Hematopoietic multipotent progenitor cell treated with erythropoietin and hydrocortisone succinate and interleukin-3 and kit ligand, for 17 days (in vitro differentiated cells): Measurements from ENCODE around the gene NKD1.
A peak's percentile ranks its signal among the peaks of the same experiment; 100 is the strongest.
"Not testable (repeated sequence)": the region's sequence is repeated elsewhere in the genome, so short reads cannot be mapped to it uniquely, and the experiment has no call there.

Source experiments
- DNase-seq: peaks from one replicate; pipeline ENCODE4 v3.0.0-alpha.2; 2015; ENCODE audit warnings: low spot score

Gene NKD1

DNA sequence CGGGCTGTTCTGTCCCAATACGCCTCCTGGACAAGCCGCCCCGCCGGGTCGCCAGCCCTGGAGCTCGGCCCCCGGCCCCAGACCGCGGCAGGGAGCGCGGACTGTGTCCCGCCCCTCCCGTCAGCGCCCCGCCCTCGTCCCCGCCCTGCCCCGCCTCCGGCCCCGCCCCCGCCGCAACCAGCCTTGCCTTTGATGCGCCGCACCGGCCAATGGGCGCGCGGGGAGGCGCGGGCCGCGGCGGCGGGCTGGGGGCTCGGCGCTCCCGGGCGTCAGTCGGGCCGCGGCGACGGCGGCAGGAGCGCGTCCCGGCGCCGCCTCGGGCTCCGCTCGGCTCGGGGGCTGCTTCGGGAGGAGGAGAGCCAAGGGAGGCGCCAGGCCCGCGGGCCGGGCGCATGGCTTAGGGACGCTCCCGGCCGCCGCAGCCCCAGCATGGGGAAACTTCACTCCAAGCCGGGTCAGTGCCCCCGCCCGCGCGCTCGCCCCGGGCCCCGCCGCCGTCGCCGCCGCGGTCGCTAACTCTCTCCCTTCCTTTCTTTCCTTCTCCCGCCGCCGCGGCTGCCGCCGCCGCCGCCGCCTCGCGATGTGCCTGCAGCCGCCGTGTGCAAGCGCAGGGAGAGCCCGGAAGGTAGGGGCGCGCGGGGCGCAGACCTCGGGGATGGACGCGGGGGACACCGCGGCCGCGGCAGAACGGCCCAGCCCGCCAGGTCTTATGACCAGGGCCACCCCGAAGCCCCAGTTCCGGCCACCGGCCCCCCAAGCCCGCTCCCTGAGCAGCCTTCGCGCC lies at the start of gene NKD1:
Gene NKD1, plus strand, starts transcription at position 272 of the 784 bp plus-strand sequence. Its CDS starts 158 bp downstream, at position 430.
- peak; percentile 9 for DNase-seq

- no peak for DNase-seq
Measured at GRCh38 chr16:50498431-50499155, 49.6 kb upstream of the NKD1 start.

DNA sequence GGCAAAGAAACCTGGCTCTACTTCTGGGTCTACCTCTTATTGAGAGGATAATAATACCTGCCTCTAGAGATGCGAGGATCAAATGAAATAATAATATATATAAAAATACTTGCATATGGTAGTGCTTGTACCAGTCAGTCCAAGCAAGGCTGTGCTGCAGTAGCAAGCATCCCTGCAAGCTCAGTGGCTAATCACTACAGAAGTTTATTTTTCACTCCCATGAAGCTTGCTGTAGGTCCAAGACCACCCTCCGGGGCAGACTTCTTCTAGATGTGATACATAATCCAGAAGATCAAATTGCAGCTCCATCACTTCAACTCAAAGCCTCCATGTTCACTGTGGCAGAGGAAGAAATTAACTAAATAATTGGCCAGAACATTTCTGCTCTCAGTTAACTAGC lies 48.9 kb upstream of the NKD1 start:
- no peak for DNase-seq

- no peak for DNase-seq
Measured at GRCh38 chr16:50500171-50500874, 47.9 kb upstream of the NKD1 start.

DNA sequence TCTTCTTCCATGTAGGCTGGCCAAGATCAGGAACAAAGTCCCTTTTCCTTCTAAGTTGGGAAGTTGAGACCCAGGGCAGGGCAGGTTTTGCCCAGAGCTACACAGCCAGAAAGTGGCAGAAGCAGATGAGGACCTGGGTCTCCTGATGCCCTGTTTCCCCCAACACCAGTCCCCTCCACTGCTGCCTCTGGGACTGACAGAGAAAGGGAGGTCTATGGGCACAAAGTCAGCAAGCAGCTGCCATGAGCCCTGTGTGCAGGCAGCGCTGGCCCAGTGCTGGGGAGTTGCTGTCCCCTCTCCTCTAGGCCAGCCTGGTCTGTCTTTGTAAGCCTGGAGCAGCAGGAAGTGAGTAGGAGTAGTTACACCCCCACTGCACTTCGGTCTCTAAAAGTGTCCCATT lies 46.9 kb upstream of the NKD1 start:
- no peak for DNase-seq

DNA sequence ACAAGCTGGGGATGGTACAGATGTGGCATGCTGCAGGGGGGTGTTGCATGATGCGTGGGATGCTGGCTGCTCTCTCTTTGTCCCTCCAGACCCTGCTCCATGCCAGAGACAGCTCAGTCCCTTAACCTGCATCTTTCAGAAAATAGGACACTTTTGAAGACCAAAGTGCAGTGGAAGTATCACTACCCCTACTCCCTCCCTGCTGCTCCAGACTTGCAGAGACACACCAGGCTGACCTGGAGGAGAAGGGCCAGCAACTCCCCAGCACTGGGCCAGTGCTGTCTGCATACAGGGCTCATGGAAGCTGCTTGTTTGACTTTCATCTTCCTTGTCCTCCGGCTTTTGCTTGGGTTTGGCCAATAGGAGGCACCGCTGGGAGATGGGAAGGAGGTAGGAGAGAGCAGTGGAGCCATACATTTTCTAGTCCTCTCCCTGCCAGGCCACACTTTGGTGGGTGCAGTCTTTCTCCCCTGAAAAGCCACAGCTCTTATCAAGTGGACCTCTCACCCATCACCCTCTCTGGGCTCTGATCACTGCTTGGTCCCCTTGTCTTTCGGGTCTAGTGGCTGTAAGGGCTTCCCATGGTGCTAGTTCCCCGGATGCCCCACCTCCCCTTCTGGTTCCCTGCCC lies 46.1 kb upstream of the NKD1 start:
- DNase-seq = no peak

DNA sequence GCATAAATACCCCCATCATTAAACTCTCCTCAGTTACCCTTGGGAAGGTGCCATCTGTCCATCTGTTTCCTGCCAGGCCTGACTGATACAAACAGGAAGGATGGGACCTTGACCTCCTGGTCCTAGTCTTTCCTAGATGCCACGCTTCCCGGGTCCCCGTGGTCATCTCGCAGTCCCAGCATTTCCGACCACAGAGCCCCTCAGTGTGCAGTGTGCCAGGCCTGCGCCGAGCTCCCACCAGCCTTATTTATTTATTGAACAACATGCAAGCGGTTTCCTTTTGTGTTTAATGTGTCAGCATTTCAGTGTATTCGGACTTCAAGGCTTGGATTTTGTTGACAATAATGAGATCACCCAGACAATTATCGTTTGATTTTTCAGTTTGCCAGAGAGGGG lies 45.6 kb upstream of the NKD1 start:
- DNase-seq = no peak

GRCh38 chr16:50503868-50504531 lies 44.2 kb upstream of the NKD1 start:
- DNase-seq = not testable (repeated sequence)

DNA sequence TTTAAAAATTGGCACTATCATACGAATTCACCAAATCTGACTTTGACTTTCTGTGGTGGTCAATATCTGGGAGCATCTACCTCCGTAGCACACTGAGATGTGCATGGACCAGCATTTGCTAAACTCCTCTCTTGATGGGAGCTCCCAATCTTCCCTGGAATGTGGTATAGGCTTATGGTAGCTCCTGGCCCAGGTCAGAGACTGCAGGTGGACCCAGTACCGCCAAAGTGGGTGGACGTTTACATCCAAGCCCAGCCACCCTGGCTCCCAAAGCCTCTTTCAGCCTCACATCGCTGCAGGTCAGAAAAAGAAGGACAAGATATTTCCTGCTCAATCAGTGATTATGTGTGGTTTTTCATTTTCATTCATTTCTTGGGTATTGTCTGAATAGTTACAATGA lies 43.1 kb upstream of the NKD1 start:
- no peak for DNase-seq

- DNase-seq = no peak
Measured at GRCh38 chr16:50505714-50506542, 42.3 kb upstream of the NKD1 start.

- DNase-seq = no peak
Measured at GRCh38 chr16:50506543-50506937, 41.7 kb upstream of the NKD1 start.

DNA sequence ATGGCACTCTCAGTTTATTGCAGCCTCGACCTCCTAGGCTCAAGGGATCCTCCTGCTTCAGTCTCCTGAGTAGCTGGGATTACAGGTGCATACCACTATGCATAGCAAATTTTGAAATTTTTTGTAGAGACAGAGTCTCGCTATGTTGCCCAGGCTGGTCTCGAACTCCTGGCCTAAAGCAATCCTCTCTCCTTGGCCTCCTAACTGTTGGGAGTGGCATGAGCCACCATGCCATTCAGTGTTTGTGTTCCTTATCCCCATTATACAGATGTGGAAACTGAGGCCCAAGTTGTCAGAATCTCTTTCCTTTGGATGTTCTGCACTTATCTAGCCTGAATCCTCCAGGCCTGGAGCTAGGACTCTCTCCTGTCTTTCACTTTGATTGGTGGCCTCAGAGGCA lies 40.8 kb upstream of the NKD1 start:
- DNase-seq = no peak

DNA sequence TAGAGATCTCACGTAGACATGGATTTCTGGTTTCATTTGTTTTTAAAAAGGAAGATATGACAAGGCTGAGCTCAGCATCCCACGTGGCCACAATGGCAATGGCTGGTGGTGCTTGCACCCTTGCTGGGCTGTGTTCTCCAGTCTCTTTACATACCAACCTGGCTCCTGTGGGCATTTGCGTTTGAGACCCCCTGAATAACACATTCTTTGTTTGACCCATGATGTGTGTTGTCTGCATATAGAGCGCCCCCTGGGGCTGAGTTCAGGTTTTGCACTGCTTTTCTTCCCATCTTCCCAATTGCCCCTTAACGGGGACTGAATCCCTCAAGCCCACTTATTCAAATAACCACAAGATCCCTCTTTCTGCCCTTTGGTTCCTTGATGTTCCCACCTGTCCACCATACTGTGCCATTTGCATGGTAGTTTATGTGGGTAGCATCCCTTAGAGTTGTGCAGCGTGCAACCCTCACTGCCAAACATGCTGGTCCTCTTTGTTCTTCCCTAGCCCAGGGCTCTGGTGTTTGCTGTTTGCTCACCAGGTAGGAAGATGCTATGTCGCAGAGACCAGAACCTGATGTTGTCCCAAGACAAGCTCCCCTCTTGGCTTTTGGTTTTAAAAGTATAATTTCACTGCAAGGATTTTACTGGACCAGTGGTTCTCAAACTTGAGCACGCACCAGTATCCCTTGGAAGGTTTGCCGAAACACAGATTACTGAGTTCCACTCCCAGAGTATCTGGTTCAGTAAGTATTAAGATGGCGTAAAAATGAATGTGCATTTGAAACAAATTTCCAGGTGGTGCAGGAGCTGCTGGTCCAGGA lies 38.5 kb upstream of the NKD1 start:
- DNase-seq = peak; percentile 53

DNA sequence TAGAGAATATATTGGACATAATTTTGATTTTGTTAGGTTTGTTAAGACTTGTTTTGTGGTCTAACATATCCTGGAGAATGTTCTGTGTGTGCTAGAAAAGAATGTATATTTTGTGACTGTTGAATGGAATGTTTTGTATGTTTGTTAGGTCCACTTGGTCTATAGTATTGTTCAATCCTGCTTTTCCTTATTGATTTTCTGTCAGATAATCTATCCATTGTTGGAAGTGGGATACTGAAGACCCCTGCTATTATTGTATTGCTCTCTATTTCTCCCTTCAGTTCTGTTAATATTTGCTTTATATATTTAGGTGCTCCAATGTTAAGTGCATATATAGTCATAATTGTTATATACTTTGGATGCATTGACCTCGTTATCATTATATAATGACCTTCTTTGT lies 33.0 kb upstream of the NKD1 start:
- DNase-seq = no peak

DNA sequence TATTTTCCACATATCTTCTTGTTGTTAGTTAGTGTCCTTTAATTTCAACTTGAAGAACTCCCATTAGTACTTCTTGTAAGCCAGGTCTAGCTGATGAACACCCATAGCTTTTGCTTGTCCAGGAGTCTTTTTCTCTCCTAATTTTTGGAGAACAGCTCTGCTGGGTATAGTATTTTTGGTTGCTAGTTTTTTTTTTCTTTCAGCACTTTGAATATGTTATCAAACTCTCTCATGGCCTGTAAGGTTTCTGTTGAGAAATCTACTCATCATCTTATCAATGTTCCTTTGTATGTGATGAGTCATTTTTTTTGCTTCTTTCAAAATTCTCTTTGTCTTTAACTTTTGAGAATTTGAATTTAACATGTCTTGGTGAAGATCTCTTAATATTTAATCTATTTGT lies 31.8 kb upstream of the NKD1 start:
- DNase-seq = no peak

DNA sequence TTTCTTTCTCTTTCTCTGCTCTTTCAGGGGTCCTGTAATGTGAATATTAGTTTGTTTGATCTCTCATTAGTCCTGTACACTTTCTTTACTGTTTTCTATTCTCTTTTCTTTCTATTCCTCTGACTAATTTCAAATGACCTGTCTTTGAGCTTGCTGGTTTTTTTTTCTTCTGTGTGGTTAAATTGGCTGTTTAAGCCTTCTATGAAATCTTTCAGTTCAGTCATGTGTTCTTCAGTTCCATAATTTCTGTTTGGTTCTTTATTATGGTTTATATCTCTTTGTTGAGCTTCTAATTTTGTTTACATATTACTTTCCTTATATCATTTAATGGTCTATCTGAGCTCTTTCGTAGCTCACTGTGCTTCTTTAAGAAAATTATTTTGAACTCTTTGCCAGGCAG lies 31.3 kb upstream of the NKD1 start:
- no peak for DNase-seq

GRCh38 chr16:50517450-50518252 lies 30.5 kb upstream of the NKD1 start:
- no peak for DNase-seq

GRCh38 chr16:50519001-50519400 lies 29.2 kb upstream of the NKD1 start:
- DNase-seq = no peak

DNA sequence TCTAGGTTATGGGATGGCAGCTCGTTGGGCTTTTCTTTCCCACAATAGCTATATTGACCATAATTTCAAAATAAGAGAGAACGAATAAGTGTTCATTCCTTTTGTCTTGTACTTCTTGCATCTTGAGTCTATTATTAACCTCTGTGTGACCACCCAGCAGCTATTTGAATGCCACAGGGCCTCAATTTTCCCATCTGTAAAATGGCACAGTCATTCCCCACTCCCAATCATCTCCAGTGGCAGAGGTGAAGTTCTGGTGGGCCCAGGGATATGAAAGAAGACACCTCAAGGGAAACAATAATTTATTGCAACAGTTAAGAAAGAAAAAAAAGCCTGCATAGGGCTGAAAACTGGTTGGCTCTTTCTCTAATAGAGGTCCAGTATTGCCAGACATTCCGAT lies 28.6 kb upstream of the NKD1 start:
- no peak for DNase-seq
